Adrenal gland (tissue), 12 donors: Measurements from ENCODE around the gene CDIPT. TPM values are rescaled to one million over a fixed set of nuclear protein-coding genes. Genes with fewer than 3 reads are reported as not detected.

Source experiments
- DNase-seq, 7 donors: peaks; one replicate each; pipeline ENCODE4 v3.0.0-alpha.2; 2019 to 2020
- H3K27ac ChIP-seq, 5 donors: fragments of 200-600 bp; sonication (generic) in 4 of 5; 1 replicate in 3 of 5; 2 replicates in 2 of 5; pipeline versions ENCODE4 v1.5.1 to v1.8.0; 2016 to 2020; ENCODE audit warnings: mild to moderate bottlenecking in 1 of 5
- H3K27me3 ChIP-seq: fragments of 200-600 bp; 2 replicates; pipeline ENCODE4 v1.8.0; 2021
- H3K36me3 ChIP-seq, 2 donors: fragments of 200-600 bp; replicated peaks in 1 of 2; 1 replicate in 1 of 2; 2 replicates in 1 of 2; pipeline versions ENCODE4 v1.5.1 to v1.8.0; 2018 to 2022
- H3K4me1 ChIP-seq, 2 donors: fragments of 200-600 bp; replicated peaks in 1 of 2; 1 replicate in 1 of 2; 2 replicates in 1 of 2; pipeline versions ENCODE4 v1.5.1 to v1.8.0; 2018 to 2021
- H3K4me3 ChIP-seq, 4 donors: fragments of 200-600 bp; sonication (generic) in 3 of 4; one replicate each; pipeline ENCODE4 v1.5.1; 2016 to 2018
- H3K9me3 ChIP-seq, 3 donors: fragments of 200-600 bp; sonication (generic) in 1 of 3; replicated peaks in 1 of 3; 1 replicate in 2 of 3; 2 replicates in 1 of 3; pipeline versions ENCODE4 v1.5.1 to v1.8.0; 2016 to 2021
- CTCF ChIP-seq, 6 experiments: fragments of 450-650 bp in 4 of 6; fragments of 200-600 bp in 2 of 6; sonication (generic) in 1 of 6; IDR thresholded peaks; 1 replicate in 5 of 6; 2 replicates in 1 of 6; pipeline versions ENCODE4 v1.5.1 to v1.8.0; 2016 to 2021; ENCODE audit warnings: antibody characterized with exemption in 6 of 6, mild to moderate bottlenecking in 2 of 6, moderate library complexity in 1 of 6
- POLR2A ChIP-seq, 2 donors: fragments of 450-650 bp; IDR thresholded peaks; one replicate each; pipeline ENCODE4 v1.6.1; 2017; ENCODE audit warnings: antibody characterized with exemption in 2 of 2, mild to moderate bottlenecking in 2 of 2, moderate library complexity in 1 of 2
- WGBS, 4 donors: extraction: QIAGEN DNeasy Blood & Tissue Kit in 2 of 4; methylation state at CpG; one replicate each; pipeline versions ENCODE4 v1.1.5 to v1.1.7; 2013 to 2017; 5-methylcytosine and 5-hydroxymethylcytosine counted together
- intact Hi-C, 2 donors: fragments of 100-400 bp; cut with DNase I; formaldehyde crosslinking; loops; one replicate each; pipeline versions ENCODE4 v1.14.1 to v1.15.0; 2022 to 2023
- polyA plus RNA-seq, 3 donors: library from polyadenylated mRNA; stranded (reverse); fragments of 200-250 nt in 2 of 3; fragments of 350-450 nt in 1 of 3; fragmentation: Illumina TruSeq in 1 of 3; extraction: RNeasy Lipid Tissue Mini Kit (QIAGEN cat#74804) in 1 of 3; gene quantifications; one replicate each; pipeline ENCODE4 v1.2.3, GENCODE V29; 2013 to 2014
- total RNA-seq, 9 donors: library from RNA; depleted of rRNA in 4 of 9; stranded (reverse); fragments of >200 nt in 4 of 9; fragments of 120-200 nt in 1 of 9; fragmentation: NEBNext Ultra II Directional in 1 of 9; extraction: Animal tissue kit (Norgen Biotek cat#: 25700) in 1 of 9; gene quantifications; one replicate each; pipeline versions ENCODE4 v1.1.0 to v1.2.4, GENCODE V29; 2013 to 2023
- donor health status: healthy with polysubstance abuse.
- donor health status: Bipolar disorder and iron deficiency.
- donor health status: DM: yes; HTN: yes; CAD: no.
- donor health status: DM: no; HTN: no; CAD: no.
- donor health status: DM: no; HTN: no; CAD: no.
- donor health status: DM: yes; HTN: yes; CAD: no.

The CDIPT gene
- total and polyA plus RNA-seq, 12 donors, result 44.9 to 203 (median 127) TPM

GRCh38 chr16:29820730-29821642 lies 42.0 kb downstream of the CDIPT start:
- Histone ChIP-seq H3K27me3 (no peaks in the 10 kb centered on the region), H3K27ac (peak overlapping the region; percentile 71 to 96 (median 91)), H3K9me3 (no peaks in the 10 kb centered on the region), H3K4me3 (peak overlapping the region; percentile 48 to 78 (median 62)), H3K36me3 (peaks cover 0 to 17% of the 10 kb centered on the region in 2 donors), H3K4me1 (peaks cover 58 to 82% of the 10 kb centered on the region in 2 donors)
- intact Hi-C loops, result no loop called here
- TF ChIP-seq POLR2A (IDR thresholded peaks at IDR 0.05), result peak; percentile 27 to 74
- TF ChIP-seq CTCF (IDR thresholded peaks at IDR 0.05), result no peak
- DNase-seq, result peak; percentile 63 to 89 (median 85)
- WGBS, 4 donors, result 9 to 32% (median 15%) methylated on average over 6 to 11 of the region's 11 CpGs

- Histone ChIP-seq H3K4me3 (peak within 1 kb of the TSS; percentile 48 to 78 (median 62)), H3K27me3 (no peaks in the 10 kb centered on the region), H3K27ac (peak within 1 kb of the TSS; percentile 71 to 96 (median 91)), H3K9me3 (no peaks in the 10 kb centered on the region), H3K4me1 (peaks cover 51 to 77% of the 10 kb centered on the region in 2 donors), H3K36me3 (peaks cover 0 to 17% of the 10 kb centered on the region in 2 donors)
- intact Hi-C loops, result no loop called here
- TF ChIP-seq POLR2A (IDR thresholded peaks at IDR 0.05) (peak in 1 of 2 donors; percentile 77), CTCF (IDR thresholded peaks at IDR 0.05) (no peak)
- DNase-seq, result peak; percentile 68 to 85 (median 81)
- WGBS, 4 donors, result 0 to 1% (median 0%) methylated on average over 1 to 4 of the region's 4 CpGs
Measured at GRCh38 chr16:29820271-29820701, 42.7 kb downstream of the CDIPT start, which contains the start of gene MVP. Gene MVP, plus strand, starts transcription at chr16:29820462. Its CDS starts 10,088 bp downstream, at chr16:29830550.

- Histone ChIP-seq H3K4me3 (peak overlapping the region in 1 of 4 donors; percentile 78), H3K4me1 (peaks cover 44 to 75% of the 10 kb centered on the region in 2 donors), H3K27ac (peak overlapping the region in 3 of 5 donors; percentile 4 to 96 (median 93)), H3K9me3 (no peaks in the 10 kb centered on the region), H3K36me3 (peaks cover 0 to 17% of the 10 kb centered on the region in 2 donors), H3K27me3 (no peaks in the 10 kb centered on the region)
- intact Hi-C loops, result loop anchor here in 1 of 2 donors (2.0 kb wide), 1 partner anchor 29 kb away; no protein-coding TSS in a partner anchor
- 46 to 71% (median 53%) methylated on average over 8 to 15 of the region's 15 CpGs for WGBS, 4 donors
- TF ChIP-seq CTCF (IDR thresholded peaks at IDR 0.05), result peak; percentile 6 to 50 (median 28)
- no peak for TF ChIP-seq POLR2A (IDR thresholded peaks at IDR 0.05)
- peak in 5 of 7 donors; percentile 48 to 67 (median 62) for DNase-seq
Measured at GRCh38 chr16:29819506-29819905, 43.5 kb downstream of the CDIPT start.

- intact Hi-C loops, result loop anchor here in 1 of 2 donors (2.0 kb wide), 1 partner anchor 31 kb away; no protein-coding TSS in a partner anchor
- no peak for DNase-seq
- H3K9me3 ChIP-seq, result no peaks in the 10 kb centered on the region
- peaks cover 31 to 61% of the 10 kb centered on the region in 2 donors for H3K4me1 ChIP-seq
- no peak overlapping the region for H3K4me3 ChIP-seq
- peak overlapping the region in 2 of 5 donors; percentile 2 to 97 for H3K27ac ChIP-seq
- no peaks in the 10 kb centered on the region for H3K27me3 ChIP-seq
- TF ChIP-seq CTCF (IDR thresholded peaks at IDR 0.05) (no peak), POLR2A (IDR thresholded peaks at IDR 0.05) (no peak)
- peaks cover 0 to 17% of the 10 kb centered on the region in 2 donors for H3K36me3 ChIP-seq
- WGBS, 4 donors, result 61 to 75% (median 68%) methylated on average over 4 of the region's 4 CpGs
Measured at GRCh38 chr16:29818082-29818481, 44.9 kb downstream of the CDIPT start.
